ENCODE results near the gene BMP6.

DNA sequence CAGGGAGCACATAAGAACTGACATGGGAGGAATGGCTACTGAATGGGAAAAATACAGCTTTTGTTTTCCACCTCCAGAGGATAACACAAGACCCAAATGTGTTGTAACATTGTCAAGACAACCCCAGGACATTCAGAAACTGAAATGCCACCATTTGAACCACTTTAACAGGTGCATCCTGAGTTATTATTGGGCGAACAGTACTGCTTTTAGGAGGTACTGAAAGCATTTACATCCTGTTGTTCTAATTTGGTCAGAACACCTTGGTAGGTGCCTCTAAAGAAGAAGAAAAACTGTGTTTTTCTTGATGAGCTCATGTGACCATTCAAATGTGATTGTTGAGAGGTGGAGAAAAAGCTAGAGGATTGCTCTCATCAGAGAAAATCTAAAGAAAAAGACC is 191.1 kb downstream of the BMP6 start:
- TF ChIP-seq YY1 (IDR thresholded peaks at IDR 0.05; ENCODE audit: low read depth, low read length): no peak
- TF ChIP-seq, protein P1, sequence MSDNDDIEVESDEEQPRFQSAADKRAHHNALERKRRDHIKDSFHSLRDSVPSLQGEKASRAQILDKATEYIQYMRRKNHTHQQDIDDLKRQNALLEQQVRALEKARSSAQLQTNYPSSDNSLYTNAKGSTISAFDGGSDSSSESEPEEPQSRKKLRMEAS (IDR thresholded peaks at IDR 0.05): no peak
- TF ChIP-seq, protein P2, sequence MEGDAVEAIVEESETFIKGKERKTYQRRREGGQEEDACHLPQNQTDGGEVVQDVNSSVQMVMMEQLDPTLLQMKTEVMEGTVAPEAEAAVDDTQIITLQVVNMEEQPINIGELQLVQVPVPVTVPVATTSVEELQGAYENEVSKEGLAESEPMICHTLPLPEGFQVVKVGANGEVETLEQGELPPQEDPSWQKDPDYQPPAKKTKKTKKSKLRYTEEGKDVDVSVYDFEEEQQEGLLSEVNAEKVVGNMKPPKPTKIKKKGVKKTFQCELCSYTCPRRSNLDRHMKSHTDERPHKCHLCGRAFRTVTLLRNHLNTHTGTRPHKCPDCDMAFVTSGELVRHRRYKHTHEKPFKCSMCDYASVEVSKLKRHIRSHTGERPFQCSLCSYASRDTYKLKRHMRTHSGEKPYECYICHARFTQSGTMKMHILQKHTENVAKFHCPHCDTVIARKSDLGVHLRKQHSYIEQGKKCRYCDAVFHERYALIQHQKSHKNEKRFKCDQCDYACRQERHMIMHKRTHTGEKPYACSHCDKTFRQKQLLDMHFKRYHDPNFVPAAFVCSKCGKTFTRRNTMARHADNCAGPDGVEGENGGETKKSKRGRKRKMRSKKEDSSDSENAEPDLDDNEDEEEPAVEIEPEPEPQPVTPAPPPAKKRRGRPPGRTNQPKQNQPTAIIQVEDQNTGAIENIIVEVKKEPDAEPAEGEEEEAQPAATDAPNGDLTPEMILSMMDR (IDR thresholded peaks at IDR 0.05; ENCODE audit: control extremely low read depth in 1 of 3, insufficient read depth in 1 of 3, low read depth in 1 of 3, low read length in 3 of 3): no peak
- TF ChIP-seq EZH2 (IDR thresholded peaks at IDR 0.05; ENCODE audit: low read depth, low read length, severe bottlenecking): no peak
- no peak for TF ChIP-seq POLR2A (IDR thresholded peaks at IDR 0.05; ENCODE audit: control extremely low read depth in 1 of 2, low read depth in 2 of 2, low read length in 2 of 2)
- TF ChIP-seq SIX5 (IDR thresholded peaks at IDR 0.05; ENCODE audit: low read depth, low read length): no peak
- TF ChIP-seq ZNF274 (IDR thresholded peaks at IDR 0.05; ENCODE audit: borderline replicate concordance, extremely low read depth, low read length): no peak
- TF ChIP-seq BRCA1 (IDR thresholded peaks at IDR 0.05; ENCODE audit: low read depth, low read length): no peak
- TF ChIP-seq PHF8 (conservative IDR thresholded peaks at IDR 0.05; ENCODE audit: low read depth, low read length): no peak
- no peak for TF ChIP-seq EP300 (IDR thresholded peaks at IDR 0.05; ENCODE audit: borderline replicate concordance in 1 of 2, low read depth in 2 of 2, low read length in 2 of 2)
- TF ChIP-seq CEBPB (IDR thresholded peaks at IDR 0.05; ENCODE audit: low read depth, low read length): no peak
- TF ChIP-seq TEAD4 (IDR thresholded peaks at IDR 0.05; ENCODE audit: low read depth, low read length): no peak

All from H1 (cell line).